Peyer's patch (tissue), 4 donors: ENCODE measurements around the gene RUNX1.

Source experiments
- POLR2A ChIP-seq, 2 donors: fragments of 450-650 bp; IDR thresholded peaks; one replicate each; pipeline ENCODE4 v1.5.1; 2017; ENCODE audit warnings: antibody characterized with exemption in 2 of 2, mild to moderate bottlenecking in 2 of 2, moderate library complexity in 2 of 2
- TF ChIP-seq, protein P1 (sequence below), 6 experiments: fragments of 450-650 bp in 4 of 6; fragments of 200-600 bp in 2 of 6; sonication (generic) in 1 of 6; IDR thresholded peaks; one replicate each; pipeline ENCODE4 v1.5.1; 2017 to 2019; ENCODE audit warnings: antibody characterized with exemption in 6 of 6, mild to moderate bottlenecking in 3 of 6, moderate library complexity in 1 of 6

DNA sequence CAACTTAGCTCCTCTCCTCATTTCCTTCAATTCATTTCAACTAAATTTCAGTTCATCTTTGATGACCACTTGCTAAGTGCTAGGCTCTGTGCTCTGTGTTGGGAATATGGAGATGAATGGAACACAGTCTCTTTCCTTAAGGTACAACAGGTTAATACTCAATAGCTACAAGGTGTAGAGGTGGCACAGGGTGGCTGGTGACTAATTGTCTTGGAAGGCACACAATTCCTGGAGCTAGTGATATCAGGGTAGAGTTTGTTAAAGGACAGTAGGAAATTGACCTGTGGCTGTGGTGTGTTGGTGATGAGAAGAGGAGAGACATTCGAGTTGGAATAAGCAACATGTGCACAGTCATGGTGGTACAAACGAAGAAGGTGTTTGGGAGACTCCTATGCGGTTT is 124.9 kb downstream of the RUNX1 start:
- no peak for TF ChIP-seq POLR2A (IDR thresholded peaks at IDR 0.05)
- TF ChIP-seq, protein P1, sequence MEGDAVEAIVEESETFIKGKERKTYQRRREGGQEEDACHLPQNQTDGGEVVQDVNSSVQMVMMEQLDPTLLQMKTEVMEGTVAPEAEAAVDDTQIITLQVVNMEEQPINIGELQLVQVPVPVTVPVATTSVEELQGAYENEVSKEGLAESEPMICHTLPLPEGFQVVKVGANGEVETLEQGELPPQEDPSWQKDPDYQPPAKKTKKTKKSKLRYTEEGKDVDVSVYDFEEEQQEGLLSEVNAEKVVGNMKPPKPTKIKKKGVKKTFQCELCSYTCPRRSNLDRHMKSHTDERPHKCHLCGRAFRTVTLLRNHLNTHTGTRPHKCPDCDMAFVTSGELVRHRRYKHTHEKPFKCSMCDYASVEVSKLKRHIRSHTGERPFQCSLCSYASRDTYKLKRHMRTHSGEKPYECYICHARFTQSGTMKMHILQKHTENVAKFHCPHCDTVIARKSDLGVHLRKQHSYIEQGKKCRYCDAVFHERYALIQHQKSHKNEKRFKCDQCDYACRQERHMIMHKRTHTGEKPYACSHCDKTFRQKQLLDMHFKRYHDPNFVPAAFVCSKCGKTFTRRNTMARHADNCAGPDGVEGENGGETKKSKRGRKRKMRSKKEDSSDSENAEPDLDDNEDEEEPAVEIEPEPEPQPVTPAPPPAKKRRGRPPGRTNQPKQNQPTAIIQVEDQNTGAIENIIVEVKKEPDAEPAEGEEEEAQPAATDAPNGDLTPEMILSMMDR (IDR thresholded peaks at IDR 0.05): no peak
